ENCODE results near the gene MS4A2.

DNA sequence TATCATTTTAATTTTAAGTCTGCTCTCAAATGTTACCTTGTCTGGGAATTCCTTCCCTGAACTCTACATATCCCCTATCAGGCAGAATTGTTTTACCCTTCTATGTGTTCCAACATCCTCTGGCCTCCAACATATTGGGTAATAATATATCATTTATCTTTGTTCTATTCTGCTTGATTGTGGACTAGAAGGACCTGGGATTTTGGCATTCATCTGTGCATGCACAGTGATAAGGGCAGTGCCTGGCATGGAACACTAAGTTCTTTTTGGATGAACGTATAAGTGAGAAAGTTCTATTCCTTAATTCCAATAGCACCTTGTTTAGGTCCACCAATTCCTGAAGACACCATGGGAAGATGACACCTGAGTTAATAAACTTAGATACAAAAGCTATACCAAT, 1.2 kb upstream of the MS4A2 start:
- TF ChIP-seq, protein P1, sequence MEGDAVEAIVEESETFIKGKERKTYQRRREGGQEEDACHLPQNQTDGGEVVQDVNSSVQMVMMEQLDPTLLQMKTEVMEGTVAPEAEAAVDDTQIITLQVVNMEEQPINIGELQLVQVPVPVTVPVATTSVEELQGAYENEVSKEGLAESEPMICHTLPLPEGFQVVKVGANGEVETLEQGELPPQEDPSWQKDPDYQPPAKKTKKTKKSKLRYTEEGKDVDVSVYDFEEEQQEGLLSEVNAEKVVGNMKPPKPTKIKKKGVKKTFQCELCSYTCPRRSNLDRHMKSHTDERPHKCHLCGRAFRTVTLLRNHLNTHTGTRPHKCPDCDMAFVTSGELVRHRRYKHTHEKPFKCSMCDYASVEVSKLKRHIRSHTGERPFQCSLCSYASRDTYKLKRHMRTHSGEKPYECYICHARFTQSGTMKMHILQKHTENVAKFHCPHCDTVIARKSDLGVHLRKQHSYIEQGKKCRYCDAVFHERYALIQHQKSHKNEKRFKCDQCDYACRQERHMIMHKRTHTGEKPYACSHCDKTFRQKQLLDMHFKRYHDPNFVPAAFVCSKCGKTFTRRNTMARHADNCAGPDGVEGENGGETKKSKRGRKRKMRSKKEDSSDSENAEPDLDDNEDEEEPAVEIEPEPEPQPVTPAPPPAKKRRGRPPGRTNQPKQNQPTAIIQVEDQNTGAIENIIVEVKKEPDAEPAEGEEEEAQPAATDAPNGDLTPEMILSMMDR (IDR thresholded peaks at IDR 0.05): no peak
- TF ChIP-seq SIN3A (IDR thresholded peaks at IDR 0.05; ENCODE audit: borderline replicate concordance, insufficient read depth, low read depth, low read length) (no peak), POLR2AphosphoS5 (IDR thresholded peaks at IDR 0.05; ENCODE audit: low read depth, low read length) (no peak)
- TF ChIP-seq, protein P2, sequence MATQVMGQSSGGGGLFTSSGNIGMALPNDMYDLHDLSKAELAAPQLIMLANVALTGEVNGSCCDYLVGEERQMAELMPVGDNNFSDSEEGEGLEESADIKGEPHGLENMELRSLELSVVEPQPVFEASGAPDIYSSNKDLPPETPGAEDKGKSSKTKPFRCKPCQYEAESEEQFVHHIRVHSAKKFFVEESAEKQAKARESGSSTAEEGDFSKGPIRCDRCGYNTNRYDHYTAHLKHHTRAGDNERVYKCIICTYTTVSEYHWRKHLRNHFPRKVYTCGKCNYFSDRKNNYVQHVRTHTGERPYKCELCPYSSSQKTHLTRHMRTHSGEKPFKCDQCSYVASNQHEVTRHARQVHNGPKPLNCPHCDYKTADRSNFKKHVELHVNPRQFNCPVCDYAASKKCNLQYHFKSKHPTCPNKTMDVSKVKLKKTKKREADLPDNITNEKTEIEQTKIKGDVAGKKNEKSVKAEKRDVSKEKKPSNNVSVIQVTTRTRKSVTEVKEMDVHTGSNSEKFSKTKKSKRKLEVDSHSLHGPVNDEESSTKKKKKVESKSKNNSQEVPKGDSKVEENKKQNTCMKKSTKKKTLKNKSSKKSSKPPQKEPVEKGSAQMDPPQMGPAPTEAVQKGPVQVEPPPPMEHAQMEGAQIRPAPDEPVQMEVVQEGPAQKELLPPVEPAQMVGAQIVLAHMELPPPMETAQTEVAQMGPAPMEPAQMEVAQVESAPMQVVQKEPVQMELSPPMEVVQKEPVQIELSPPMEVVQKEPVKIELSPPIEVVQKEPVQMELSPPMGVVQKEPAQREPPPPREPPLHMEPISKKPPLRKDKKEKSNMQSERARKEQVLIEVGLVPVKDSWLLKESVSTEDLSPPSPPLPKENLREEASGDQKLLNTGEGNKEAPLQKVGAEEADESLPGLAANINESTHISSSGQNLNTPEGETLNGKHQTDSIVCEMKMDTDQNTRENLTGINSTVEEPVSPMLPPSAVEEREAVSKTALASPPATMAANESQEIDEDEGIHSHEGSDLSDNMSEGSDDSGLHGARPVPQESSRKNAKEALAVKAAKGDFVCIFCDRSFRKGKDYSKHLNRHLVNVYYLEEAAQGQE (IDR thresholded peaks at IDR 0.05; ENCODE audit: insufficient read depth in 1 of 2, low read depth in 2 of 2, low read length in 1 of 2): no peak

Data from Panc1 (cell line).